ENCODE results near the gene SLC25A23.
"Not testable (repeated sequence)": the region's sequence is repeated elsewhere in the genome, so short reads cannot be mapped to it uniquely, and the experiment has no call there.

SLC25A23 gene

DNA sequence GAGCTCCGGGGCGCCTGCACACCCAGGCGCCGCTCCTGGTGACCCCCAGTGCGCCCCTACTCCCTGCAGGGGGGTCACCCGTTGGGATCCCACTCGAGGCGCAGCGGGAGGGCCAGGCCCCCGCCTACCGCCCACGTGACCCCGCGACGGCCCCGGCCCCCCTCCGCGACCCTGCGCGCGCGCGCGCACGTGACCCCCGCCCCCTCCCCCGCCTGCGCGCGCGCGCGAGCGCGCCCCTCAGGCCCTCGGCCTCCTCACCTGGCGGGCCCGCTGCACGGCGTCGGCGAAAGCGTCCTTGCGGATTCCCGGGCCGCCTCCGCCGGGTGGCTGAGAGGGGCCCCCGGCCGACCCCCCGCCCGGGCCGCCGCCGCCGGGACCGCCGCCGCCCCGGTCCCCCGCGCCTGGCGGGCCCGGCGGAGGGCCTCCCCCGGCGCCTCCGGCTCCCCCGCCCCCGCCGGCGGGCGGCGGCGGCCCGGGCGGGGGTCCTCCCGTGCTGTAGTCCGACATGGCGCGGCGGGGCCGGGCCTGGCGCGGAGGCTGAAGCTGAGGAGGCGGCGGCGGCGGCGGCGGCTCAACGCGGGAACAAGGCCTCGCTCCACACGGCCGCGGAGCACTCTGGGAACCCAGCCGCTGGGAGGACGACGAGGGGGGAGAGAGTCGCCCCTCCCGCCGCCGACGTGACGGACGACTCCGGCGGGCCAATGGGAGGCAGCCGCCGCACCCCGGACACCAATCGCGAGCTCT is 35.2 kb downstream of the SLC25A23 start, which contains the start of gene KHSRP:
Gene KHSRP, minus strand, starts transcription at position 617 of the 744 bp plus-strand sequence. Its CDS starts 110 bp downstream, at position 507.
- peak; percentile 40 to 46 for DNase-seq

DNA sequence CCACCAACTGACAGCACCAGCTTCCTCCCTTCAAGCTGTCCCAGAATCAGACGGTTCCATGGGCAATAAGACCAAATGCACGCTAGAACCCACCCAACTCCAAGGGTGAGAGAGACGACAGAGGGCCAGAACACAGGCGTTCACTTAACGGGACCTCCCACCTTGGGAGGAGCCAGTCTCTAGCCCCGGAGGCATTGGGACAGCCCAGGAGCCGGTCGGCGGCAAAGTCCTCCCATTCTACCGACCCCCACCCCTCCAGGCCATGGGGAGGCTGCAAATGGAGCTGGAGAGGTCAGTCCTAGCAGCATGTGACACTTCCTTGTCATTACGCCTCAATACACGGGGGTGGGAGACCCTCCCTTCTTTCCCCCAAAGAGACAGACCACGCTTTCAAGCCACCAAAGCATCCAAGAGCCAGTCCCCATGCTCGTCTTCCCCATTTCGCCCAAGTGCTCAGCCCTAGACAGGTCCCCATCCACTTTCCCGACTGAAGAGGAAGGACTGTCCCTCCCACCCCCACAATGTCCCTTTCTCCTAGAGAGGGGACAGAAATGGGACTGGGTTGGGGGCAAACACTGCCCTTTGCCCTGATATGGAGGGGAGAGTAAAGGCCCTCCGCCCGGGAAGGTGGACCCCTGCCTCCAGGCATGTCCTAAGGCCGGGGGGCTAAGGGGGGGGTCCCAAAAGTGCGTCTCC is 35.9 kb downstream of the SLC25A23 start:
- DNase-seq: peak; percentile 48 to 55

- no peak for DNase-seq
Measured at GRCh38 chr19:6421075-6422014, 38.2 kb downstream of the SLC25A23 start.

DNA sequence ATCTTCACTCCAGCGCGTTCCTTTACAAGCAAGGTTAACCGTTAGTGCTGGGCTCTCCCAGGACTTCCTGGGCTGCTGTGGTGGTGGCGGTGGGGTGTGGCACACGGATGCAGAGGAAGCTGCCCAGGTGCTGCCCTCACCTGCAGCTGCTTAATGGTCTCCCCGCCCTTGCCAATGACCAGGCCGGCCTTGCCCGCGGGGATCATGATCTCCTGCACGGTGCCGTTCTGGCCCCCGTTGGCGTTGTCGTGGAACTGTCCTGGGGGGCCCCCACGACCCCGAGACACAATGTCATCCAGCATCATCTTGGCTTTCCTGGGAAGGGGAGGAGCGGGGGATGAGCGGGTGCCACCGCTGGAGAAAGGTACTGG is 41.0 kb downstream of the SLC25A23 start:
- DNase-seq: no peak

GRCh38 chr19:6417713-6418561 is 41.7 kb downstream of the SLC25A23 start:
- no peak for DNase-seq

DNA sequence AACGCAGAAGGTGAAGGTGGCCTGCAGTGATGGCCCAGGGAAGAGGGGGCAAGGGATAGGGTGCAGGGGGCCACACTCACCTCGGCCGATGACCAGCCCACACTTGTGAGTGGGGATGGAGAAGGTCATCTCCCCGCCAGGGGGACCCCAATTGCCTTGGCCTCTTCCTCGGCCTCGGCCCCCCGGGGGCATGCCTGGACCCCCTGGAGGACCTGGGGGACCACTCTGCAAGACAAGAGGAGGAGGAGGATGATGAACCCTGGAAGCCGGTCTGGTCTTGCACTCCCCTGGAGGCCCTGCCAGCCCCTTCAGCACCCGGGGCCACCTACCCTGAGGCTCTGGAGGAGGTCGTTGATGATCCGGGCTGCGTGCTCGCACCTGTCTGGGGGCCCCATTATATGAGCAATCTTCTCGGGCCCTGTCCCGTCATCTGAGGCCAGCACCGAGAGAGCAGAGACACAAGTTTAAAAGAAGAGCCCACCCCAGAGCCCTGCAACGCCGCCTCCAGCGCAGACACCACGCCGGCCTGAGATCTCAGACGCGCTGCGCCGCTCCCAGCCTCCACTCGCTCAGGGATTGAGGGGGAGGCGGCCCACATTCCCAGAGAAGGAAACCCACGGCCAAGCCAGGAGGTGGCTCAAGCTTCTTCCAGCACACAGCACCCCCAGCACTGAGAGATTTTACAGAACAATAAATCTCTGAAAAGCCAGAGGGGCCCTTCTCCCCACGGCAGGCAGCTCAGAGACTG is 42.8 kb downstream of the SLC25A23 start:
- DNase-seq: no peak

DNA sequence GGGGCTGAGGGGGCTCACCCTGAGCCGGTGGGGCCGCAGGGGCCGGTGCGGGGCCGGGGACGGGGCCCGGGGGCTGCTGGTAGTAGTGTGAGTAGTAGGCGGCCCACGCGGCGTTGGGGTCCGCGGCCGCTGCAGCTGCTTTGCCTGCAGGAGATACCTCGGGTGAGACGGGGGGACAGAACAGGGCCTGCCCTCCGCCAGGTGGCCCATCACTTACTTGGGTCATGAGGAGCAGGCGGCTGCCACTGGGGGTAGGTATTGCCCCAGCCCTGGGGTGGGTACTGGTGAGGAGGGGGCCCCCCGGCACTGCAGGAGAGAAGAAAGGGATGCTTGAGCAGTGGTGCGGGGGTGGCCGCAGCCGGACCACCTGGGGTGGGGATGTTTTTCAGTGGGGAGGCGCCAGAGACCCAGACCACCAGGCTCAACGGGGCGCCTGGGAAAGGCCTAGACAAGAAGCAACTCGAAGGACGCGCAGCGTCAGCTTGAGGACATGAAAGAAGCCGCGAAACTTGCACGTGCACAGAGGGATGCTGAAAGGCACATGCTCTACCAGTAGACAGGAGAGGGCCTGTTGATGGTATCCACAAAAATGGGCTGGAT is 43.9 kb downstream of the SLC25A23 start:
- DNase-seq: no peak

DNA sequence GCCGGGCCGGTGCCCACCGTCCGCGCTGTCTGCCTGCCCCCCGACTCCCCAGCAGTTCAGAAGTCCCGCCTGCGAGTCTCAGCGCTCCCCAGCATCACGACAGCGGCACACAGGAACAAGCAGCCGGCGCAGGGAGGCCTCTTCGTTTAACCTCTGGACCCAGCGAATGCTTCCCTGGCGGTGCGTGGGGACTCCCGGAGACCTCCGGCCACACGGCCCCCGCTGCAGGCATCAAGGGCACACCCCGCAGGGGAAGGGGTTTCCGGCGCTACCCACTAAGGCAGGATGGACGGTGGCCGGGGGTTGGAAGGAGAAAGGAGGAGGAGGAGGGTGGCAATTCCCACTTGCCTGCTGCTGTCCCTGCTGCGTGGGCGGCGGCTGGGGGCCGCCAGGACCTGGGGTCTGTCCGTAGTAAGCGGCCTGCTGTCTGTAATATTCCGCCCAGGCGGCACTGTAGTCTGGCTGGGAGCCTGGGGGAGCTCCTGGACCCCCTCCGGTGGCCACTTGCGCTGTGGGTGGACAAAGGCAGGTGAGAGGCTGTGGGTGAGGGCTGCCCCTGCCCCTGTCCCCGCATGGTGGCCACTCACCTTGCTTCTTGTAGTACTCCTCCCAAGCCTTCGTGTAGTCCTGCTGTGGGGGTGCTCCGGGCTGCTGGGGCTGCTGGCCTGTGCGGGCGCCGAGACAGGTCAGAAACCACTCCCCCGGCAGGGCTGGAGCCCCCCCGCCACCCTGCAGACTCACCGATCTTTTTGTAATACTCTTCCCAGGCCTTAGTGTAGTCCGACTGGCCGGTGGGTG is 44.6 kb downstream of the SLC25A23 start:
- no peak for DNase-seq

- DNase-seq: no peak
Measured at GRCh38 chr19:6413721-6414643, 45.6 kb downstream of the SLC25A23 start.

DNA sequence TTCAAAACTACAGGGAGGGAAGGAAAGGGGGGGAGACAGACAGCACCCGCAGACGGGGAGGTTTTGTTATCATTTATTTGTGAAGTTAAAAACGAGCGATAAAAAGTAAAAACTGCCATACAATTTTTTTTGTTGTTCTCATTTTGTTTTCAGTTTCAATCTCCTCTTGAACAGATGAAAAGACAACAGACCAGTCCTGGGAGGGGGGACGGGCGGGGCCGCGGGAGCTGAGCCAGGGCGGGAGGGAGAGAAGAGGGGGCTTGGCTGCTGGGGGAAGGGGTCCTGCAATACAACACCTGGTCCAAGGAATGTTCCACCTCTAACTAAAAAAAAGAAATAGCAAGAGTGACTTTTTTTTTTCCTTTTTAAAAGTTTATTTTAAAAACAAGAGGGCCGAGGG is 46.3 kb downstream of the SLC25A23 start:
- no peak for DNase-seq

- DNase-seq: peak; percentile 62 to 63
Measured at GRCh38 chr19:6412447-6413091, 47.0 kb downstream of the SLC25A23 start.

DNA sequence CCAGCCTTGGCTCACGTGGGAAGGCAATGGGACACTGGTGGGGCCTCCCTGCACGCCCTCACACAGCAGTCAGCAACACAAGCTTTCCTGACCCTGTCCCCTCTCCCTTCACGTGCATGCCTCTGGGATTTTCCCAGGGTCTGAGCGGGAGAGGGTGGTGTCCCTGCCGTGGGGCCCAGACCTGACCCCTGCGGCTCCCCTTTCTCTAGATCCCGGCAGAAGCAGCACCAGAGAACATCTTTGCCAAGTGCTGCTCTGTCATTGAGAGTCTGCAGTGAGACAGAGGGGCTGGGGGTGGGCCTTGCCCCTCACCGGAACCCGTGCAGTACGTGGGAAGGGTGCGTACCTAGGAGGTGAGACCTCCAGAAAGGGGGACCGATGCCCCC is 47.5 kb downstream of the SLC25A23 start:
- DNase-seq: no peak

- no peak for DNase-seq
Measured at GRCh38 chr19:6409346-6409745, 50.2 kb downstream of the SLC25A23 start.

- no peak for DNase-seq
Measured at GRCh38 chr19:6406401-6406800, 53.2 kb downstream of the SLC25A23 start.

- DNase-seq: no peak
Measured at GRCh38 chr19:6402837-6403608, 56.6 kb downstream of the SLC25A23 start.

DNA sequence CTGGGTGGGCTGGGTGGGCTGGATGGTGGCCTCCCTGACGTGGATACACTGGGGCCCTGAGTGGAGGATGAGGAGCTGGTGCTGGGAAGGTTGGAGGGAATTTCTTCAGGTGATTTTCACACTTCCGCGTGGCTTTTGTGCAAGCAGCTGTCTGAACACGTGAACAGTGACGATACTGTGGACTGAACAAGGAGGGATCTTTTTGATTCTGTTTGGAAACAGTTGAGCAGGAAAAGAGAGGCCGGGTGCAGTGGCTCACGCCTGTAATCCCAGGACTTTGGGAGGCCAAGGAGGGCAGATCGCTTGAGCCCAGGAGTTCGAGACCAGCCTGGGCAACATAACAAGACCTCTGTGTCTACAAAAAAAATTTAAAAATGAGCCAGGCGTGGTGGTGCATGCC is 57.5 kb downstream of the SLC25A23 start:
- DNase-seq: no peak

DNA sequence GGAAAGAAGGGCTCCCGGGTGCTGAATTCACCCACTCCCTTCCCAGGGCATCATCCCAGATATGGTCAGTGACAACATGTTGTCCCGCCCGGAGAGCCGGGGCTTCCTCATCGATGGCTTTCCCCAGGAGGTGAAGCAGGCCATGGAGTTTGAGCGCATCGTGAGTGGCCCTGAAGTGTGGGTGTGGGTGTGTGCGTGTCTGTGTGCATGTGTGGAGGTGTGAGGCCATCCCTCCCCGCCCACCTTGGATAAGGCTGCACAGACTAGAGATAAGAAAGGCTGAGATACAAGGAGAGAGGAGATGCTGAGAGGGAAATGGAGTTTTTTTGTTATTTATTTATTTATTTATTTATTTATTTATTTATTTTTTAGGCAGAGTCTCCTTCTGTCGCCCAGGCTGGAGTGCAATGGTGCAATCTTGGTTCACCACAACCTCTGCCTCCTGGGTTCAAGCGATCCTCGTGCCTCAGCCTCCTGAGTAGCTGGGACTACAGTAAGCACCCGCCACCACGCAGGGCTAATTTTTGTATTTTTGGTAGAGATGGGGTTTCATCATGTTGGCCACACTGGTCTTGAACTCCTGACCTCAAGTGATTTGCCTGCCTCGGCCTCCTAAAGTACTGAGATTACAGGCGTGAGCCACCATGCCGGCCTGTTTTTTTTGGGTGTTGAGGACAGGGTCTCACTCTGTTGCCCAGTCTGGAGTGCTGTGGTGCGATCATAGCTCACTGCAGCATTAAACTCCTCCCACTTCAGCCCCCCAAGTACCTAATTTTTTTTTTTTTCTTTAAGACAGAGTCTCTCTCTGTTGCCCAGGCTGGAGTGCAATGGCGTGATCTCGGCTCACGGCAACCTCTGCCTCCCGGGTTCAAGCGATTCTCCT is 59.3 kb downstream of the SLC25A23 start:
- DNase-seq: not testable (repeated sequence)
